ENCODE data around the gene ACOD1. TPM values are rescaled to one million over a fixed set of nuclear protein-coding genes. Genes with fewer than 3 reads are reported as not detected.
A peak's percentile ranks its signal among the peaks of the same experiment; 100 is the strongest.

The ACOD1 gene
- polyA plus RNA-seq, 1 of the 3 experiments (the other 2 are of a cell fraction), result not detected

DNA sequence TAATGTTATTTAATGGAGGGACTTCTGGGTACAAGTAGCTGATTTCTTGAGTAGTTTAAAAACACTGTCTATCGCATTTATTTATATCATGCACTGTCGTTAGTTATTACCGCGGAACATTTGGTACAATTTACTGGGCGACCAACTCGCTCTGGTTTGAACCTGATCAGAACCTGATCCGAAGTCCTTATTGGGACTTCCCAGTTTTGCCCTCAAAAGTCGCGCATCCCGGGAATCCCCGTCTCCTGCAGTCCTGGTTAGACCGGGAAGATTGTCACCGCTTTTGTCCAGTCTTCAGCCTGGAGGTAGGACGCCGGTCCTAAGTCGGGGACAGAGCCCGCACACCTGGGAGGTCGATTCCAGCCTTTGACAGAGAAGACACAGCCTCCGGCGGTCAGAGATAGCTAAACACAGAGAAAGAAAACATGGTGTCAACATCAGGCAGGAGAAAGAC, 44.3 kb downstream of the ACOD1 start:
- H3K9me3 ChIP-seq, result no peaks in the 10 kb centered on the region
- ChIA-PET CTCF (interaction anchor here (0.6 to 1.8 kb wide), 6 partner anchors 10 to 1127 kb away, joined by 3 to 17 read pairs (median 3); no protein-coding TSS in a partner anchor), POLR2A (no interaction called here)
- no peaks in the 10 kb centered on the region for H3F3A ChIP-seq (replicated peaks; ENCODE audit: insufficient read depth)
- peak overlapping the region; percentile 74 to 79 for H3K27ac ChIP-seq (ENCODE audit: low read depth in 2 of 2, low read length in 1 of 2)
- H2AFZ ChIP-seq (ENCODE audit: low read depth), result peak overlapping the region; percentile 95
- peaks cover 8 to 16% of the 10 kb centered on the region in 2 experiments for H3K36me3 ChIP-seq (replicated peaks in 1 of 2; ENCODE audit: control insufficient read depth in 1 of 2, insufficient read depth in 2 of 2, low read length in 1 of 2)
- peaks cover 11 to 13% of the 10 kb centered on the region in 2 experiments; a peak in 3 of 4 replicates for H3K4me1 ChIP-seq (ENCODE audit: control insufficient read depth in 1 of 2, insufficient read depth in 2 of 2, low read depth in 1 of 2, low read length in 1 of 2)
- peak overlapping the region; percentile 86 to 94 for H3K4me3 ChIP-seq (ENCODE audit: low read depth in 2 of 2, low read length in 1 of 2)
- TF ChIP-seq FOXJ3 (CRISPR knock-in tag; IDR thresholded peaks at IDR 0.05), result no peak
- no peak for TF ChIP-seq SMC3 (IDR thresholded peaks at IDR 0.05; ENCODE audit: low read depth, low read length)
- TF ChIP-seq NRF1 (IDR thresholded peaks at IDR 0.05; ENCODE audit: low read depth, low read length), result no peak
- TF ChIP-seq, protein P1, sequence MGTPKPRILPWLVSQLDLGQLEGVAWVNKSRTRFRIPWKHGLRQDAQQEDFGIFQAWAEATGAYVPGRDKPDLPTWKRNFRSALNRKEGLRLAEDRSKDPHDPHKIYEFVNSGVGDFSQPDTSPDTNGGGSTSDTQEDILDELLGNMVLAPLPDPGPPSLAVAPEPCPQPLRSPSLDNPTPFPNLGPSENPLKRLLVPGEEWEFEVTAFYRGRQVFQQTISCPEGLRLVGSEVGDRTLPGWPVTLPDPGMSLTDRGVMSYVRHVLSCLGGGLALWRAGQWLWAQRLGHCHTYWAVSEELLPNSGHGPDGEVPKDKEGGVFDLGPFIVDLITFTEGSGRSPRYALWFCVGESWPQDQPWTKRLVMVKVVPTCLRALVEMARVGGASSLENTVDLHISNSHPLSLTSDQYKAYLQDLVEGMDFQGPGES (IDR thresholded peaks at IDR 0.05; ENCODE audit: low read depth, low read length), result no peak
- no peak for TF ChIP-seq ELF1 (IDR thresholded peaks at IDR 0.05)
- TF ChIP-seq, protein P2, sequence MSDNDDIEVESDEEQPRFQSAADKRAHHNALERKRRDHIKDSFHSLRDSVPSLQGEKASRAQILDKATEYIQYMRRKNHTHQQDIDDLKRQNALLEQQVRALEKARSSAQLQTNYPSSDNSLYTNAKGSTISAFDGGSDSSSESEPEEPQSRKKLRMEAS (IDR thresholded peaks at IDR 0.05; ENCODE audit: low read depth), result no peak
- no peak for TF ChIP-seq NFIC (IDR thresholded peaks at IDR 0.05; ENCODE audit: borderline replicate concordance)
- TF ChIP-seq, protein P3, sequence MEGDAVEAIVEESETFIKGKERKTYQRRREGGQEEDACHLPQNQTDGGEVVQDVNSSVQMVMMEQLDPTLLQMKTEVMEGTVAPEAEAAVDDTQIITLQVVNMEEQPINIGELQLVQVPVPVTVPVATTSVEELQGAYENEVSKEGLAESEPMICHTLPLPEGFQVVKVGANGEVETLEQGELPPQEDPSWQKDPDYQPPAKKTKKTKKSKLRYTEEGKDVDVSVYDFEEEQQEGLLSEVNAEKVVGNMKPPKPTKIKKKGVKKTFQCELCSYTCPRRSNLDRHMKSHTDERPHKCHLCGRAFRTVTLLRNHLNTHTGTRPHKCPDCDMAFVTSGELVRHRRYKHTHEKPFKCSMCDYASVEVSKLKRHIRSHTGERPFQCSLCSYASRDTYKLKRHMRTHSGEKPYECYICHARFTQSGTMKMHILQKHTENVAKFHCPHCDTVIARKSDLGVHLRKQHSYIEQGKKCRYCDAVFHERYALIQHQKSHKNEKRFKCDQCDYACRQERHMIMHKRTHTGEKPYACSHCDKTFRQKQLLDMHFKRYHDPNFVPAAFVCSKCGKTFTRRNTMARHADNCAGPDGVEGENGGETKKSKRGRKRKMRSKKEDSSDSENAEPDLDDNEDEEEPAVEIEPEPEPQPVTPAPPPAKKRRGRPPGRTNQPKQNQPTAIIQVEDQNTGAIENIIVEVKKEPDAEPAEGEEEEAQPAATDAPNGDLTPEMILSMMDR (IDR thresholded peaks at IDR 0.05), result no peak
- TF ChIP-seq TCF12 (IDR thresholded peaks at IDR 0.05), result no peak
- TF ChIP-seq, protein P4, sequence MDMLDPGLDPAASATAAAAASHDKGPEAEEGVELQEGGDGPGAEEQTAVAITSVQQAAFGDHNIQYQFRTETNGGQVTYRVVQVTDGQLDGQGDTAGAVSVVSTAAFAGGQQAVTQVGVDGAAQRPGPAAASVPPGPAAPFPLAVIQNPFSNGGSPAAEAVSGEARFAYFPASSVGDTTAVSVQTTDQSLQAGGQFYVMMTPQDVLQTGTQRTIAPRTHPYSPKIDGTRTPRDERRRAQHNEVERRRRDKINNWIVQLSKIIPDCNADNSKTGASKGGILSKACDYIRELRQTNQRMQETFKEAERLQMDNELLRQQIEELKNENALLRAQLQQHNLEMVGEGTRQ (IDR thresholded peaks at IDR 0.05; ENCODE audit: borderline replicate concordance, low read depth, low read length), result no peak
- no peak for TF ChIP-seq MXI1 (IDR thresholded peaks at IDR 0.05; ENCODE audit: low read depth, low read length)
- no peaks in the 10 kb centered on the region for H4K20me1 ChIP-seq (ENCODE audit: insufficient read depth)
- H3K9ac ChIP-seq, result peak overlapping the region; percentile 94
- H3K4me2 ChIP-seq, result peak overlapping the region; percentile 94
- WGBS (ENCODE audit: low lambda C conversion rate), result 2% methylated on average over 20 of the region's 20 CpGs
- DNase-seq, result peak; percentile 29
- H3K79me2 ChIP-seq (ENCODE audit: insufficient read depth), result peaks cover 30% of the 10 kb centered on the region
- no peaks in the 10 kb centered on the region for H3K27me3 ChIP-seq (ENCODE audit: insufficient read depth)
- H3K9me2 ChIP-seq, result no peaks in the 10 kb centered on the region

DNA sequence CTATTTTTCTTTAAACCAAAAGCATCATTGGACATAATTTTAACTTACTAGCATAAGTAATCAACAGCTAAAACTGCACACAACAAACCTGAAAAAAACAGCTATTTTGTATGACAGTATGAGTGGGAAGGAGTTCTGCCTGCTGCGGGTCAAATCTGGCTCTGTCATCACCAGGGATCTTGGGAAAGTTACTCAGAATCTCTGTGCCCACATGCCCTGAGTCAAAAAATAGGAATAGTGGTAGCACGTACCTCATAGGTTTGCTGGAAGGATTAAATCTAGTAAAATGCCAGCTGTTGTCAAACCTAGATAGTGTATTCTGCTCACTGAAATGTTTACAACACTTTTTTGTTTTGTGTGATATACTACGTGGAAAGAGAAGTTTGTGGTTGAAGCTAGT, 44.7 kb downstream of the ACOD1 start:
- Histone ChIP-seq H3K79me2 (ENCODE audit: insufficient read depth) (peaks cover 30% of the 10 kb centered on the region), H4K20me1 (ENCODE audit: insufficient read depth) (no peaks in the 10 kb centered on the region), H3K27me3 (ENCODE audit: insufficient read depth) (no peaks in the 10 kb centered on the region), H2AFZ (ENCODE audit: low read depth) (peak overlapping the region; percentile 95), H3K4me3 (ENCODE audit: low read depth in 2 of 2, low read length in 1 of 2) (peak overlapping the region; percentile 86 to 94), H3K9ac (peak overlapping the region; percentile 94; the same call in 1 of the 2 replicates), H3F3A (replicated peaks; ENCODE audit: insufficient read depth) (peaks cover under 1% of the 10 kb centered on the region), H3K27ac (ENCODE audit: low read depth in 2 of 2, low read length in 1 of 2) (peak overlapping the region in 1 of 2 experiments; percentile 74; a peak in 2 of 4 replicates), H3K36me3 (replicated peaks in 1 of 2; ENCODE audit: control insufficient read depth in 1 of 2, insufficient read depth in 2 of 2, low read length in 1 of 2) (peaks cover 10 to 21% of the 10 kb centered on the region in 2 experiments), H3K4me2 (peak overlapping the region; percentile 94), H3K9me3 (no peaks in the 10 kb centered on the region), H3K9me2 (no peaks in the 10 kb centered on the region), H3K4me1 (ENCODE audit: control insufficient read depth in 1 of 2, insufficient read depth in 2 of 2, low read depth in 1 of 2, low read length in 1 of 2) (peaks cover 11 to 13% of the 10 kb centered on the region in 2 experiments; a peak in 3 of 4 replicates)
- ChIA-PET CTCF (interaction anchor here (0.6 to 1.8 kb wide), 6 partner anchors 9 to 1128 kb away, joined by 3 to 17 read pairs (median 3); no protein-coding TSS in a partner anchor), POLR2A (no interaction called here)
- no peak for DNase-seq
- 52% methylated on average over 3 of the region's 3 CpGs for WGBS (ENCODE audit: low lambda C conversion rate)
- TF ChIP-seq, protein P1 (IDR thresholded peaks at IDR 0.05; ENCODE audit: low read depth, low read length), result no peak
- TF ChIP-seq SIN3A (IDR thresholded peaks at IDR 0.05; ENCODE audit: borderline replicate concordance, low read depth, low read length) (no peak), NRF1 (IDR thresholded peaks at IDR 0.05; ENCODE audit: low read depth, low read length) (no peak), FOSL2 (IDR thresholded peaks at IDR 0.05; ENCODE audit: borderline replicate concordance, low read depth) (no peak), FOXM1 (IDR thresholded peaks at IDR 0.05; ENCODE audit: low read depth) (no peak), TCF12 (IDR thresholded peaks at IDR 0.05) (no peak), TAF1 (IDR thresholded peaks at IDR 0.05; ENCODE audit: borderline replicate concordance, low read depth, low read length) (no peak), JUND (IDR thresholded peaks at IDR 0.05) (no peak), TEAD4 (IDR thresholded peaks at IDR 0.05; ENCODE audit: borderline replicate concordance, insufficient read depth) (no peak), EP300 (IDR thresholded peaks at IDR 0.05; ENCODE audit: borderline replicate concordance in 1 of 2, low read depth in 1 of 2, low read length in 1 of 2) (no peak), MXI1 (IDR thresholded peaks at IDR 0.05; ENCODE audit: low read depth, low read length) (no peak)
- TF ChIP-seq, protein P3 (IDR thresholded peaks at IDR 0.05), result no peak
- TF ChIP-seq, protein P2 (IDR thresholded peaks at IDR 0.05; ENCODE audit: low read depth), result no peak
